Small intestine (tissue), 7 donors: ENCODE results near the gene CCDC187. TPM values are rescaled to one million over a fixed set of nuclear protein-coding genes. Genes with fewer than 3 reads are reported as not detected.

Source experiments
- DNase-seq, 2 donors: peaks; one replicate each; pipeline versions ENCODE4 v3.0.0 to v3.0.0-alpha.2; 2013
- FAIRE-seq: peaks from 2 replicates; lab custom pipeline; 2012; peaks lifted over from hg19 to GRCh38; lab: Jason Lieb, UNC
- H3K27ac ChIP-seq, 3 donors: one replicate each; pipeline ENCODE4 v1.5.1; 2013; ENCODE audit warnings: low read length in 2 of 3, mild to moderate bottlenecking in 2 of 3, control low read depth in 1 of 3, inconsistent platforms in 1 of 3, low read depth in 1 of 3, moderate library complexity in 1 of 3
- H3K27me3 ChIP-seq, 3 donors: one replicate each; pipeline ENCODE4 v1.6.1; 2013; ENCODE audit warnings: low read length in 3 of 3, inconsistent platforms in 1 of 3; ENCODE audit not compliant: control insufficient read depth in 3 of 3, insufficient read depth in 3 of 3
- H3K36me3 ChIP-seq, 3 donors: one replicate each; pipeline ENCODE4 v1.6.1; 2013; ENCODE audit warnings: low read length in 3 of 3, inconsistent platforms in 1 of 3, low read depth in 1 of 3, mild to moderate bottlenecking in 1 of 3, moderate library complexity in 1 of 3; ENCODE audit not compliant: control insufficient read depth in 3 of 3, insufficient read depth in 2 of 3
- H3K4me1 ChIP-seq, 3 donors: one replicate each; pipeline ENCODE4 v1.6.1; 2013; ENCODE audit warnings: low read length in 2 of 3, inconsistent platforms in 1 of 3, low read depth in 1 of 3, mild to moderate bottlenecking in 1 of 3, moderate library complexity in 1 of 3; ENCODE audit not compliant: control insufficient read depth in 3 of 3, insufficient read depth in 2 of 3
- H3K4me3 ChIP-seq, 3 donors: one replicate each; pipeline ENCODE4 v1.5.1; 2013; ENCODE audit warnings: low read length in 3 of 3, control low read depth in 1 of 3, inconsistent platforms in 1 of 3, low read depth in 1 of 3, mild to moderate bottlenecking in 1 of 3, moderate library complexity in 1 of 3
- H3K9me3 ChIP-seq, 2 donors: one replicate each; pipeline ENCODE4 v1.6.1; 2013; ENCODE audit warnings: low read depth in 1 of 2, low read length in 1 of 2; ENCODE audit not compliant: control insufficient read depth in 2 of 2, insufficient read depth in 1 of 2
- WGBS, 3 donors: extraction: QIAGEN DNeasy Blood & Tissue Kit; methylation state at CpG; one replicate each; pipeline ENCODE4 v1.1.7; 2013; 5-methylcytosine and 5-hydroxymethylcytosine counted together
- polyA plus RNA-seq, 4 donors: library from polyadenylated mRNA; stranded (reverse) in 3 of 4; unstranded in 1 of 4; fragments of 200-250 nt in 3 of 4; fragments of 120-200 nt in 1 of 4; gene quantifications; one replicate each; pipeline versions ENCODE4 v1.2.1 to v1.2.3, GENCODE V29; 2013
- donor health status: healthy with polysubstance abuse.
- donor health status: control.
- donor health status: control.
- donor health status: Bipolar disorder and iron deficiency.
- donor health status: healthy.

CCDC187 gene
- polyA plus RNA-seq, 4 donors = 0.01 to 2.7 TPM; not detected in 2

- FAIRE-seq (no peak), DNase-seq (peak in 1 of 2 donors; percentile 86)
- 15 to 48% (median 35%) methylated on average over 27 to 28 of the region's 28 CpGs for WGBS, 3 donors
- peaks cover 0 to 4% (median 0%) of the 10 kb centered on the region in 3 donors for H3K27me3 ChIP-seq
- H3K9me3 ChIP-seq = peaks cover 0 to 8% of the 10 kb centered on the region in 2 donors
- no peaks in the 10 kb centered on the region for H3K36me3 ChIP-seq
- peak overlapping the region in 1 of 3 donors; percentile 38 for H3K4me3 ChIP-seq
- peaks cover 0 to 18% (median 0%) of the 10 kb centered on the region in 3 donors for H3K4me1 ChIP-seq
- peak overlapping the region in 1 of 3 donors; percentile 80 for H3K27ac ChIP-seq
Observed at GRCh38 chr9:136310273-136311030, 6.6 kb upstream of the CCDC187 start.

- FAIRE-seq = no peak
- H3K4me3 ChIP-seq = no peak overlapping the region
- no peak for DNase-seq
- peaks cover 0 to 18% (median 0%) of the 10 kb centered on the region in 3 donors for H3K4me1 ChIP-seq
- H3K27ac ChIP-seq = no peak overlapping the region
- peaks cover 0 to 2% of the 10 kb centered on the region in 2 donors for H3K9me3 ChIP-seq
- 88 to 96% (median 95%) methylated on average over 5 of the region's 5 CpGs for WGBS, 3 donors
- H3K27me3 ChIP-seq = peaks cover 0 to 4% (median 0%) of the 10 kb centered on the region in 3 donors
- H3K36me3 ChIP-seq = no peaks in the 10 kb centered on the region
Observed at GRCh38 chr9:136309806-136310220, 5.9 kb upstream of the CCDC187 start.

GRCh38 chr9:136309101-136309801 is 5.4 kb upstream of the CCDC187 start:
- Histone ChIP-seq H3K27me3 (peaks cover 0 to 4% (median 0%) of the 10 kb centered on the region in 3 donors), H3K4me1 (peaks cover 0 to 18% (median 0%) of the 10 kb centered on the region in 3 donors), H3K4me3 (no peak overlapping the region), H3K9me3 (no peaks in the 10 kb centered on the region), H3K36me3 (no peaks in the 10 kb centered on the region), H3K27ac (no peak overlapping the region)
- WGBS, 3 donors = 50 to 66% (median 63%) methylated on average over 19 to 22 of the region's 22 CpGs
- FAIRE-seq = no peak
- no peak for DNase-seq

GRCh38 chr9:136308702-136309053 is 4.8 kb upstream of the CCDC187 start:
- Histone ChIP-seq H3K27ac (no peak overlapping the region), H3K36me3 (no peaks in the 10 kb centered on the region), H3K9me3 (no peaks in the 10 kb centered on the region), H3K4me1 (peaks cover 0 to 18% (median 0%) of the 10 kb centered on the region in 3 donors), H3K27me3 (peaks cover 0 to 4% (median 0%) of the 10 kb centered on the region in 3 donors), H3K4me3 (no peak overlapping the region)
- DNase-seq = no peak
- FAIRE-seq = no peak

GRCh38 chr9:136308006-136308701 is 4.3 kb upstream of the CCDC187 start:
- FAIRE-seq (no peak), DNase-seq (no peak)
- 88 to 96% (median 91%) methylated on average over 4 of the region's 4 CpGs for WGBS, 3 donors
- H3K27me3 ChIP-seq = peaks cover 0 to 4% (median 0%) of the 10 kb centered on the region in 3 donors
- H3K36me3 ChIP-seq = no peaks in the 10 kb centered on the region
- no peak overlapping the region for H3K4me3 ChIP-seq
- H3K9me3 ChIP-seq = no peaks in the 10 kb centered on the region
- H3K4me1 ChIP-seq = peaks cover 0 to 18% (median 0%) of the 10 kb centered on the region in 3 donors
- no peak overlapping the region for H3K27ac ChIP-seq

GRCh38 chr9:136307215-136307750 is 3.4 kb upstream of the CCDC187 start:
- DNase-seq = no peak
- Histone ChIP-seq H3K9me3 (no peaks in the 10 kb centered on the region), H3K4me1 (peaks cover 0 to 16% (median 0%) of the 10 kb centered on the region in 3 donors), H3K36me3 (no peaks in the 10 kb centered on the region), H3K27me3 (peaks cover 0 to 4% (median 0%) of the 10 kb centered on the region in 3 donors), H3K4me3 (no peak overlapping the region), H3K27ac (no peak overlapping the region)
- FAIRE-seq = no peak
- 55 to 75% (median 73%) methylated on average over 4 of the region's 4 CpGs for WGBS, 3 donors

GRCh38 chr9:136306211-136307208 is 2.6 kb upstream of the CCDC187 start:
- 23 to 41% (median 29%) methylated on average over 30 to 34 of the region's 34 CpGs for WGBS, 3 donors
- H3K36me3 ChIP-seq = no peaks in the 10 kb centered on the region
- no peak for FAIRE-seq
- H3K27ac ChIP-seq = no peak overlapping the region
- no peak for DNase-seq
- no peaks in the 10 kb centered on the region for H3K9me3 ChIP-seq
- peaks cover 0 to 4% (median 0%) of the 10 kb centered on the region in 3 donors for H3K27me3 ChIP-seq
- peaks cover 0 to 9% (median 0%) of the 10 kb centered on the region in 3 donors for H3K4me1 ChIP-seq
- no peak overlapping the region for H3K4me3 ChIP-seq
